SJSA1 (cell line): Measurements from ENCODE around the gene TBC1D9B. TPM values are rescaled to one million over a fixed set of nuclear protein-coding genes. Genes with fewer than 3 reads are reported as not detected.

Source experiments
- DNase-seq, 2 experiments: peaks; one replicate each; pipeline ENCODE4 v3.0.0-alpha.2; 2015 to 2020; ENCODE audit warnings: low spot score in 2 of 2, low read depth in 1 of 2
- H3K27ac ChIP-seq: fragments of 250-450 bp; sonication (Bioruptor Pico); 2 replicates; pipeline ENCODE4 v1.5.1; 2020; ENCODE audit warnings: mild to moderate bottlenecking, moderate library complexity
- H3K27me3 ChIP-seq: fragments of 250-450 bp; sonication (Bioruptor Pico); replicated peaks from 2 replicates; pipeline ENCODE4 v1.5.1; 2020; ENCODE audit warnings: mild to moderate bottlenecking, moderate library complexity
- H3K36me3 ChIP-seq: fragments of 250-450 bp; sonication (Bioruptor Pico); 2 replicates; pipeline ENCODE4 v1.5.1; 2020; ENCODE audit warnings: mild to moderate bottlenecking
- H3K4me1 ChIP-seq: fragments of 250-450 bp; sonication (Bioruptor Pico); replicated peaks from 2 replicates; pipeline ENCODE4 v1.6.1; 2021; ENCODE audit warnings: mild to moderate bottlenecking
- H3K4me3 ChIP-seq: fragments of 250-450 bp; sonication (Bioruptor Pico); 2 replicates; pipeline ENCODE4 v1.5.1; 2020; ENCODE audit warnings: mild to moderate bottlenecking
- H3K9me3 ChIP-seq: fragments of 250-450 bp; sonication (Bioruptor Pico); replicated peaks from 2 replicates; pipeline ENCODE4 v1.5.1; 2020; ENCODE audit warnings: mild to moderate bottlenecking
- total RNA-seq: library from RNA; depleted of rRNA; stranded (reverse); fragments of >200 nt; shearing (Covaris generic); gene quantifications from 2 replicates; pipeline ENCODE4 v1.2.3, GENCODE V29; 2014

Gene TBC1D9B
- total RNA-seq, 1 experiment from 2014 or later, result 43.2 TPM

- Histone ChIP-seq H3K27ac (peak overlapping the region; percentile 90), H3K27me3 (no peaks in the 10 kb centered on the region), H3K4me3 (peak overlapping the region; percentile 94), H3K9me3 (no peaks in the 10 kb centered on the region), H3K36me3 (peaks cover 39% of the 10 kb centered on the region), H3K4me1 (peaks cover 40% of the 10 kb centered on the region)
- DNase-seq, result peak; percentile 77 to 86
Observed at GRCh38 chr5:179819296-179820126, 88.2 kb downstream of the TBC1D9B start.

GRCh38 chr5:179818746-179819295, 88.9 kb downstream of the TBC1D9B start:
- Histone ChIP-seq H3K36me3 (peaks cover 39% of the 10 kb centered on the region), H3K4me1 (peaks cover 40% of the 10 kb centered on the region), H3K9me3 (no peaks in the 10 kb centered on the region), H3K27ac (peak overlapping the region; percentile 90), H3K4me3 (peak overlapping the region; percentile 18), H3K27me3 (no peaks in the 10 kb centered on the region)
- DNase-seq, result peak; percentile 96 to 97

GRCh38 chr5:179817890-179818745, 89.6 kb downstream of the TBC1D9B start:
- H3K4me3 ChIP-seq, result peak overlapping the region; percentile 18
- peak in 1 of 2 experiments; percentile 34 for DNase-seq
- no peaks in the 10 kb centered on the region for H3K9me3 ChIP-seq

GRCh38 chr5:179817470-179817840, 90.2 kb downstream of the TBC1D9B start:
- Histone ChIP-seq H3K4me3 (no peak overlapping the region), H3K9me3 (no peaks in the 10 kb centered on the region), H3K27ac (no peak overlapping the region), H3K4me1 (peaks cover 36% of the 10 kb centered on the region), H3K36me3 (peaks cover 35% of the 10 kb centered on the region), H3K27me3 (no peaks in the 10 kb centered on the region)
- DNase-seq, result no peak

More at GRCh38 chr5:179817890-179818745, 89.6 kb downstream of the TBC1D9B start:
- Histone ChIP-seq H3K36me3 (peaks cover 37% of the 10 kb centered on the region), H3K4me1 (peaks cover 40% of the 10 kb centered on the region), H3K27me3 (no peaks in the 10 kb centered on the region), H3K27ac (peak overlapping the region; percentile 90)

- Histone ChIP-seq H3K27ac (no peak overlapping the region), H3K27me3 (no peaks in the 10 kb centered on the region), H3K9me3 (no peaks in the 10 kb centered on the region), H3K36me3 (peaks cover 35% of the 10 kb centered on the region), H3K4me1 (peaks cover 31% of the 10 kb centered on the region), H3K4me3 (no peak overlapping the region)
- no peak for DNase-seq
Observed at GRCh38 chr5:179816796-179817469, 90.8 kb downstream of the TBC1D9B start.

- H3K36me3 ChIP-seq, result peaks cover 38% of the 10 kb centered on the region
- peaks cover 29% of the 10 kb centered on the region for H3K4me1 ChIP-seq
- H3K9me3 ChIP-seq, result no peaks in the 10 kb centered on the region
- H3K27me3 ChIP-seq, result no peaks in the 10 kb centered on the region
- no peak overlapping the region for H3K4me3 ChIP-seq
- no peak for DNase-seq
- H3K27ac ChIP-seq, result no peak overlapping the region
Observed at GRCh38 chr5:179816401-179816795, 91.3 kb downstream of the TBC1D9B start.

- Histone ChIP-seq H3K27me3 (no peaks in the 10 kb centered on the region), H3K9me3 (no peaks in the 10 kb centered on the region), H3K27ac (no peak overlapping the region), H3K4me1 (peaks cover 27% of the 10 kb centered on the region), H3K36me3 (peaks cover 36% of the 10 kb centered on the region), H3K4me3 (no peak overlapping the region)
- no peak for DNase-seq
Observed at GRCh38 chr5:179815491-179816249, 92.0 kb downstream of the TBC1D9B start.

GRCh38 chr5:179814090-179814489, 93.6 kb downstream of the TBC1D9B start:
- Histone ChIP-seq H3K4me1 (peaks cover 11% of the 10 kb centered on the region), H3K36me3 (peaks cover 40% of the 10 kb centered on the region), H3K27me3 (no peaks in the 10 kb centered on the region), H3K9me3 (no peaks in the 10 kb centered on the region), H3K27ac (no peak overlapping the region), H3K4me3 (no peak overlapping the region)
- DNase-seq, result no peak

- Histone ChIP-seq H3K4me1 (peaks cover 1% of the 10 kb centered on the region), H3K9me3 (no peaks in the 10 kb centered on the region), H3K4me3 (no peak overlapping the region), H3K27ac (no peak overlapping the region), H3K27me3 (no peaks in the 10 kb centered on the region), H3K36me3 (peaks cover 40% of the 10 kb centered on the region)
- no peak for DNase-seq
Observed at GRCh38 chr5:179812997-179813607, 94.6 kb downstream of the TBC1D9B start.

- Histone ChIP-seq H3K36me3 (peaks cover 40% of the 10 kb centered on the region), H3K27me3 (no peaks in the 10 kb centered on the region), H3K27ac (no peak overlapping the region), H3K4me3 (no peak overlapping the region), H3K9me3 (no peaks in the 10 kb centered on the region), H3K4me1 (peaks cover 4% of the 10 kb centered on the region; the same call in 1 of the 2 replicates)
- DNase-seq, result no peak
Observed at GRCh38 chr5:179812135-179812825, 95.4 kb downstream of the TBC1D9B start.
